Measurements from ENCODE around the gene ENPP4.
"Not testable (repeated sequence)": the region's sequence is repeated elsewhere in the genome, so short reads cannot be mapped to it uniquely, and the experiment has no call there.

Gene ENPP4

DNA sequence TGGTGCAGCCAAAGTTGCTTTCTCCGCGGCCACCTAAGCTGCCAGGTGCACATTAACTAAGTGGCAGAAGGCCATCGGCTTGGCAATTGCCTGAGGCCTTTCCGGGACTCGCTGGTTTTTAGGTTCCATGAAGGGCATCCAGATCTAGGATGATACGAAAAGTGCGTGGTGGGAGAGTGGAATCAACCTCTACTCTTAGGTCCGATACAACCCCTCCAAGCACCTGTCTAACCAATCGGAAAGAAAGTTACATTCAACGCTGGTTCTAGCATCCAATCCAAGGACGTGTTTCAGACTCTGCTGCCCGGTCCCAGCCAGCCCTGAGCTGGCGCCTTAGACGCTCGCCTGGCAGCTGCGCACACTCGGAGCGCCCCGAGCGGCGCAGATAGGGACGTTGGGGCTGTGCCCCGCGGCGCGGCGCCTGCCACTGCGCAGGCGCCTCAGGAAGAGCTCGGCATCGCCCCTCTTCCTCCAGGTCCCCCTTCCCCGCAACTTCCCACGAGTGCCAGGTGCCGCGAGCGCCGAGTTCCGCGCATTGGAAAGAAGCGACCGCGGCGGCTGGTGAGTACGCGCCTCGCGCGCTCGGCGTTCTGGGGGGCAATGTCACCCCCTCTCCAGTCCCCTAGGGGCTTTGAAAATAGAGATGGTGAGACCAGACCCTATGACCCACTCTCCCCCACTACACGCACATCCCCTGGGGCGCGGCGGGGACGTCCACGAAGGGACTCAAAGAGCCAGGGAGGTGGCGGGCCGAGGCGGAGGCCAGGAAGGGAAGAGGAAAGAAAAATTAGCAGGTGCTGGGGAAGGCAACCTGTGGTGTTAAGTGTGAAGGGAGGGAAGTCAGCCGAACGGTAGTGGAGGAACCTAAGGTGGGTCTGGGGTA lies at the start of gene ENPP4:
ENPP4 (plus strand) TSS at position 361 of the 883 bp plus-strand sequence. CDS start 9,595 bp downstream, outside the sequence.
- DNase-seq: peak; percentile 95

- DNase-seq: no peak
Measured at GRCh38 chr6:46080111-46080510, 49.7 kb upstream of the ENPP4 start.

GRCh38 chr6:46085688-46086087 lies 44.1 kb upstream of the ENPP4 start:
- DNase-seq: not testable (repeated sequence)

- DNase-seq: peak; percentile 71
Measured at GRCh38 chr6:46090115-46091079, 39.4 kb upstream of the ENPP4 start.

DNA sequence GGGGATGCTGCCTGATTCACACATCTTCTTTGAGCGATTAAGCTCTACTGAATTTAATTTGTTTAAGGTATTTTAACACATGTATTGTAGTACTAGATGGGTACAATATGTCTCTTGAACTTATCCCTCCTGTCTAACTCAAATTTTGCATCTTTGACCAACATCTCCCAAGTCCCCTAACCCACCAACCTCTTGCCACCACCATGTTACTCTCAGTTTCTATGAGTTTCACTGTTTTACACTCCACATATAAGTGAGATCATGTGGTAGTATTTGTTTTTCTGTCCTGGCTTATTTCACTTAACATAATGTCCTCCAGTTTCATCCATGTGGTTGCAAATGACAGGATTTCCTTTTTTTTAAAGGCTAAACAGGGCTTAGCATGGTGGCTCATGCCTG lies 38.7 kb upstream of the ENPP4 start:
- no peak for DNase-seq

GRCh38 chr6:46095251-46095650 lies 34.5 kb upstream of the ENPP4 start:
- no peak for DNase-seq

- no peak for DNase-seq
Measured at GRCh38 chr6:46097366-46097765, 32.4 kb upstream of the ENPP4 start.

- DNase-seq: no peak
Measured at GRCh38 chr6:46098678-46099077, 31.1 kb upstream of the ENPP4 start.

GRCh38 chr6:46099952-46100351 lies 29.8 kb upstream of the ENPP4 start:
- DNase-seq: no peak

DNA sequence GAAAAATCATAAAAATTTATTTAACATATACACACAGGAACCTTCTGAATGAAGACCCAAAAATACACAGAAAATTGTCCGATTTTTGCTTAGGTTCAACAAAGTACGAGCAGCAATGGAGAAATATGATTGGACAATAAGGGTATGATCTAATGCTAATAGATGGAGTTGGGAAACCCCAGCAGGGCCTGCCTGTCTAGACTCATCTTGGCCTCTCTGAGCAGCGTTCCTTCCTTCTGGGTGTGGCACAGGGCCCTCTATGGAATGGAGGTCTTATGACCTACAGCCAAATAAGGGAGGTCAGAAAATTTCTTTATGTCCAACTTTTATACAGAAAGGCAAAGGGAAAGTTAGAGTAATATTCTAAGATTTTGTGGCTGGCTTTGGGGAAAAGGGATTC lies 27.7 kb upstream of the ENPP4 start:
- DNase-seq: no peak

DNA sequence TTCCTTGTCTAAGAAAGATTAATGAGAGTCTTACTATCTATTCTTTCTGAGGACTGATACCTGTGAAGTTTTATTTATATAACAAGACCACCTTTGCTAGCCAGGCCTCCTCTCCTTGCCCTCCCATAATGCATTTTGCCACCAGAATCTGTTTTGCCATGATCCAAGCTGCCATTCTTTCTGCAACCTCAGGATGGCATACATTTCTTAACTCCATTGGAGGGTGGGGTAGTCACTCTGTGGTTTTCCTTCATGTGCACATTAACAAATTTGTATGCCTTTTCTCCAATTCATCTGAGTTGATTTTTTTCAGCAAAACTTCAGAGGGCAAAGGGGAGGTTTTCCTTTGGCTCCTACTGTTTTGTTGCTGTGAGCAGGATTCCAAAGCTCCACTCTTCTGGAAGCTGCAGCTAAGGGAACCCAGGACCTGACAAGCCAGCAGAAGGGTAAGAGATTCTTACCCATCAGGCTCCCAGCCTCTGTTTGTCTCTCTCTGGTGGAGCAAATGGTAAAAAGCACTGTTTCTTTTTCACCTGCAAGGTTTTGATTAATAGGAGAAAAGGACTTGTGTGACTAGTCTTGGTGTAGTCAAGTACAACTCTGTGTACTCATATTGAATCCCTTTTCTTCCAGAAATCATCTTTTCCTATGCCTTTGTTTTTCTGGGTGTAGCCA lies 26.2 kb upstream of the ENPP4 start:
- no peak for DNase-seq

- no peak for DNase-seq
Measured at GRCh38 chr6:46104209-46104608, 25.6 kb upstream of the ENPP4 start.

DNA sequence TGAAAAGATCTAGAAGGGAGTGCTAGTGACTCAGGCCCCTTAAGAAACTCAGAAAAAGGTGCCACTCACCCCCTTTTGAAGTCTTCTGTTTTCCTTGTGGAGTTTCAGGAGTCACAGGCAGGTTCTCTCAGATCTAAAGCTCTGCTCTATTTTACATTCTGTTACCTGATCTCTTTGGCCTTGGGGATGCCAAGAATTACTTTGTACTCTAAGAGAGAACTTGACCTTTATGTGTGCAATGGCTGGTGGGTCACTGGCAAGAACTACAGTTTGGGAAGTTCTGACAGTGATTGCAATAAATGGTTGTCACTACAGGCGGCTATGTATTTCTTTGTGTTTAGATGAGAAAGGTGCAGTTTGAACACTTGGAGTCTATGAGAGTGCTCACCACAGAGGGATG lies 24.2 kb upstream of the ENPP4 start:
- no peak for DNase-seq

DNA sequence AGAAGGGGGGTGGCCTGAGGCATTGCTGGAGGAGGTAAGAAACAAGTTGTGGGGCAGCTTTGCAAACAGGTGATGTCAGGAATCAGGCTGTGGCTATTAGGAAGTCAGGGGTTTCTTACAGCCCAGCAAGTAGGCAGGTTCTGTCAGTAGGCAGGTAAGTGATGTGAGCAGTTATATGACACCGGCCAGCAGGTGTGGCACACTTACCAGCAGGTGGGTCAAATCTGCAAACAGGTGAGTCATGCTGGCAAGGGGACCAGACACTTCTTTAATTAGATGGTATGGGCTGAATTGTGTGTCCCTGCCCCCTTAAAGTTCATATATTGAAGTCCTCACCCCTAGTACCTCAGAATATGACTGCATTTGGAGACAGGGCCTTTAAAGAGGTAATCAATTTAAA lies 16.4 kb upstream of the ENPP4 start:
- no peak for DNase-seq

DNA sequence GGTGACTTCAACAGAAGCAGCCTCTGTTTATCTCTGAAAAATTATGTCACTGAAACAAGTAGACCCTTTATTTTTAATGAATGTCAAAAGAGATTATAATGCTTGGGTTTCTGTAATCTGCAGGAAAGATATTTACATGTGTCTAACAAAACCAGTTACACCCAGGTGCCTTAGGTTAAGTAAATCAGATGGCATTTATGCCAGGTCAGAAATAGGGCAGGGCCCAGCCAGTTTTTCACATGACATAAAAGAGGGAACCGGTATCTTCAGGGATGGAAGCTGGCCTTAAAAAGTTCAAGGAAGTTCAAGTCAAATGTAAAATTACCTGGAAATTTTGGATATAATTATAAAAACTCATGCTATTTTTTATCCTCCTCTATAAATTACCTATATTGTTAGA lies 14.2 kb upstream of the ENPP4 start:
- DNase-seq: no peak

DNA sequence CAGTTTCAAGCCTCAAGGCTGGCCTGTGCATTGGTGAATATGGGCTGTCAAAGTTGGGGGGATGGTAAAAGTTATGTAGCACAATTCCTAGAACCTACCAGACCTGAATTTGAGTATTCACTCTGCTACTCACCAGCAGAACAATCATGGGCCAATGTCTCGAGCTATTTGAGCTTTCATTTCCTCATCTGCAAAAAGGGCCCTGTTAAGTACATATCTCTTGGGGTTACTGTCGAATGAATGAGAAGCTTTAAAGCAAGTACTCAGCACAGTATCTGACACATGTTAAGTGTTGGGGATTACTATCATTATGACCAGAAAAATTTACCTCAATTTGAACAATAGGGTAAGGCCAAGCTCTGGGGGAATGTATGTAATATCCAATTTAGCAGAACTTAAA lies 13.5 kb upstream of the ENPP4 start:
- no peak for DNase-seq

GRCh38 chr6:46118157-46118556 lies 11.6 kb upstream of the ENPP4 start:
- DNase-seq: no peak

DNA sequence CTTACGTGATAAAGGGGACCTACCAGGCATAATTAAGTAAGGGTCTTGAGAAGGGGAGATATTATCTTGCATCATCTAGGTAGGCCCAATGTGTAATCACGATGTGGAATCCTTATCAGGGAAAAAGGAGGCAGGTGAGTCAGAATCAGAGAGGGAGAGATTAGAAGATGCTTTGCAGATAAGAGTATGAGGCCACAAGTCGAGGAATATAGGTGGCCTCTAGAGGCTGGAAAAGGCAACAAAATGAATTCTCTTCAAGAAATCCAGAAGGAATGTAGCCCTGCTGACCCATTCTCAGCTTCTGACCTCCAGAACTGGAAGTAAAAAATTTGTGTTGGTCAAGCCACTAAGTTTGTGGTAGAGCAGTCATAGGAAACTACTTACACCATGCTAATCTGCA lies 11.0 kb upstream of the ENPP4 start:
- DNase-seq: no peak

GRCh38 chr6:46119679-46120078 lies 10.1 kb upstream of the ENPP4 start:
- DNase-seq: not testable (repeated sequence)

- peak; percentile 23 for DNase-seq
Measured at GRCh38 chr6:46128476-46128875, 1.3 kb upstream of the ENPP4 start.

- no peak for DNase-seq
Measured at GRCh38 chr6:46129291-46129628, 529 bp upstream of the ENPP4 start.

GRCh38 chr6:46130666-46131065 lies 877 bp downstream of the ENPP4 start:
- DNase-seq: peak; percentile 83

GRCh38 chr6:46131291-46131690 lies 1.5 kb downstream of the ENPP4 start:
- not testable (repeated sequence) for DNase-seq
